HG03159 (cell line): ENCODE data around the gene WFDC12.

Source experiments
- ATAC-seq: cut with Tn5 transposase; IDR thresholded peaks from one replicate; pipeline ENCODE4 v1.9.1; 2021; ENCODE audit warnings: mild to moderate bottlenecking, moderate library complexity; ENCODE audit not compliant: unreplicated experiment

WFDC12 gene

DNA sequence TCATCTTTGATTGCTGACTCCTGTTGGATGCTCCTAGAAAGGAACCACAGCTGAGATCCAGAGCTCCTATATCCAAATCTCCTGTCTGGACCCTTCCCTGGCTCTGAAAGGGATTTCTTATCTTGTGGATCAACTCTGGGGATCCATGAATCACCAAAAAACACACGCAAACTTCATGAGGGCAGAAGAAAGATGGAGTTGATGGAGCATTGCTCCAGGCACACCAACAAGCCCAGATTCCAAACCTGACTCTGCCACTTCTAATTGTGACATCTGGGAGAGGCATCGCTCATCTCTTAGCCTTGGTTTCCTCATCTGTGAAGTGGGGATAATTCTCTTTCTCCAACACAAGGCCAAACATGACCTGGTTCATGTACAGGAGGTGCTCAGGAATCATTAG, 30.1 kb downstream of the WFDC12 start:
- no peak for ATAC-seq

DNA sequence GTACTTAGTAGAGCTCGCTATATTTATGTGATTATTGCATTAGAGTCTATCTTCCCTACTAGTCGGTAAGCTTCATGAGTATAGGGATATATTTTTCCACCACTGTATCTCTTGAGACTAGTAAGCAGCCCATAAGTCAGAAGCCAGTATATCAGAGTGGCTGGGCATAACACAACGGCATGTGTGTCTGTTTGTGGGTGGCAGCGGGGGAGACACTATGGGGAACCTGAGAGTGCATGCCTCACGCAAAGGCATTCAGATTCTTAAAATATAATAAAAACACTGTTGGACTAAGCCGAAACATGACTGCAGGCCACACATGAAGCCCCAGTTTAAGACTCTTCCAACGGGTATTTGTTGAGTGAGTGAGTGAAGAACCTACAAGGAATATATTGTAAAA, 31.4 kb downstream of the WFDC12 start:
- ATAC-seq, result no peak

DNA sequence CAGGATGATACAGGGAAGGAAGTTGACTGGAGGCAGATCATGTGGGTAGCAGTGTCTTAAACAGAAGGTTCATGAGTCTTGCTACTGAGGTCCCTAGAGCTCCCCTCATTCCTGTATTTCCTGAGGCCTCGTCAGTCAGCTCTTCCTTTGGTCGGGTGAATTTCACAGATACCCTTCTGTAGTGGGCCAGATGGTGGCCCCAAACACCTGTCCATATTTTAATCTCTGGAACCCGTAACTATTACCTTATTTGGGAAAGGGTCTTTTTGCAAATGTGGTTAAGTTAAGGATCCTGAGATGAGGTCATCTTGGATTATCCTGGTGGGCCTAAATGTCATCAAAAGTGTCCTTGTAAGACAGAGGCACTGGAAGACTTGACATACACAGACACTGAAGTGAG, 32.9 kb downstream of the WFDC12 start:
- no peak for ATAC-seq

DNA sequence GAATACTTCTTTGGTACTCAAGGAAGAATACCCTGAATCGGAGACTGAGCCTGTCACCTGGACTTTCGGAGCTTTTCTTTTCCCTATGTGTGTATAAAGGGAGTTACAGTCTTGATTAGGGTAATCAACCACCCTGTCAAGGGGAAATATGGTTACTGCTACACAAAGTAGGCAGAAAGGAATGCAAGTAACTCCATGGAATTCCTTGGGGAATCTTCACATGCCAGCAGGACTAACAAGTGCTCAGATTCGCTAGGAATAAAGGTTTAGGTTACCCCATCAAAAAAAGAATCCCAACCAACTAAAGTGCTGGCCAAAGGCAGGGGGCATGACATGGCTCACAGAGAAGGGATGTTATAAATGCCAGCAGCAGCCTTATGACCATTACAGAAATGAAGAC, 33.8 kb downstream of the WFDC12 start:
- no peak for ATAC-seq

DNA sequence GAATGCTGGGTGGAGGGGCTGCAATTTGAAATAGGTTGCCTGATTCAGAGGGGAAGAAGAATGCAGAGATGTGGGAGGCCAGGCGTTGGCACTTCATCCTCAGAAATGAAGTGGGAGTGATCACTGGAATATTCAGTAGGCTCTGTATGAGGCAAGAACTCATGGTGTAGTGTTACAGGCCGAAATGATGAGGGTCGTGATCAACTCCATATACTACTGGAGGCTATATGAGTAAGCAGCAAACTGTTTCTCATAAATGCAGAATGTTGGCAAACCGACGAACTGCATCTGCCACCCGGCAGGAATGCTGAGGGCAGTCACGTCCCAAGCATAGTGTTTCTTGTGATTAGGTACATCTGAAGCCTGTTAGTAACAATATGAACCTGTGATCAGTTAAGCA, 36.0 kb downstream of the WFDC12 start:
- no peak for ATAC-seq

DNA sequence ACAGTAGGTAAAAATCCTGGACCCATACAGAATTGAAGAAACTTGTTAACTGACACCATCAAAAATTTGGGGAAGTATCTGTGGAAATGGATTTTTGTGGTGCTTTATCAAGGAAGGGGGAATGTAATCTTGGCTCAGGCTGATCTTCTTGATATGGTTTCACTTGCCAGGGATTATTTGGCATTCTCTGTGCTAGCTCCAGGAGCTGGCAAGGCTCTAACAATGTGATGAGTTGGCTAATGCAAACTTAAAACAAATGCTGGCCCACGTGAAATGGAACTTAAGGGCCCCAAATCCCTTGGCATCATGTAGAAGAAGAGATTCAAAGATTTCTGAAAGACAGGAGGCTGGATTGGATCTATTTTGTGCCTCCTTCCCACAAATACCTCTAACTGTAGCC, 36.5 kb downstream of the WFDC12 start:
- no peak for ATAC-seq

DNA sequence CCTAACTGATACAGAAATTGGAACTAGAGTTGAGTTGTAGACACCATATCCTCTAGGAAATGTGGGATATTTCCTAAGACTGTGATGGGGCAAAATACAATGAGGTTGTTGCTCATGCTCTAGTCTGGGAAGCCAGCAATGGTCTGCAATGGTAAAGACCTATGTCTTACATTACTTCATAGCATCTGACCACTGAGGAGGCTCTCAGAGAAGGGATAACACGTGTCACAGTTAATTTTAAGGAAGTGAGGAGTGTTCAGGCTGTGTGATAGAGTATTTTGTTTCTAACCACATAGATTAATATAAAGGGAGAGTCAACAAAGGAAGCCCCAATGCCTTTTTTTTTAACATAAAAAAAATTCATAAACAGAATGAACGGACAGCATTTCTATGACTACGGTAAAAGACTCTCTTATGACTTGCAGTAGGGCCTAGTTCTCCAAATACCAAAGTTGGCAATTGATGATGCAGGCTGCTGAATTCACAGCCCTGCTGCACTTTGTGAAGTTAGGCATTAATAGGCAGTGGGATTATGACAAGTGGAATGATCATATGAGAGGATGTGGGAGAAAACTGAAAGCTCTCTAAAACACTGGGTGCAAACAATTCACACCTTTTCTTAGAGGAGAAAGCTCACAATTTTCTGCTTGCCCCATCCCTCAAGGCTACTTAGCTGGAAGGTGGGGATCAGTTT, 37.0 kb downstream of the WFDC12 start:
- no peak for ATAC-seq

DNA sequence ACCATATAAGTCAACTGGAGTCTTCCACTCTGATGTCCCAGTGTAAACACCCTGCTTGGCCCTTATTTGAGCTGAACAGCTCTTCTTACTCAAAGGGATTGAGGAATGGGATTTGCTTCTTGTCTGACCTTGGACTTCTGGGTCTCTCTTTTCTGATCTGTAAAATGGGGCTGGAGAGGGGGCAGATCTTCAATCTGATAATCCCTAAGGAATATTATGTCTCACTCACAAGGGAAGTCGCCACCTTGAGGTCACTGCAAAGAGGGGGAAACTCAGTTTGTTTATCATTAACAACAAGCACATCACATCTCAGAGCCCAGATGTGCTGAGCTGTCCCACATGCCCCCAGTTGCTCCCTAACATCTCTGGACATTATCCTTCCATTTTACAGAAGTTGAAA, 38.4 kb downstream of the WFDC12 start:
- no peak for ATAC-seq

DNA sequence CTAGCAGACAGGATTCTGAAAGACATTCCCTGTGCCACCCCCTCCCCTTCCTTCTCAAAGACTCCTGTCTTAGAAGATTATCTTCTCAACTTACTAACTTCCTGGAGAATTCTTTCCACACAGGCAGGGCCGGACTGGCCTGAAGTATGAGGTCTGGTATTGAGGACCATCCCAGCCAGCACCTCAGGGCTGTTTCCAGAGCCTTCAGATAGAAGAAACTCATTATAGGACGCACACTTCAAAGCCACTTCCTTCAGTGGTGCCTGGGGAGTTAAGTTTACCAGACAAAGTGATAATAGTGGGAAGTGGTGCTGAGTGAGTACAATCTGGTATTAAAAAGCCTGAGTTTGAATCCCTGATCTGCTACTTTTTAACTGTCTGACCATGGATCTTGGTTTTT, 39.0 kb downstream of the WFDC12 start:
- no peak for ATAC-seq

DNA sequence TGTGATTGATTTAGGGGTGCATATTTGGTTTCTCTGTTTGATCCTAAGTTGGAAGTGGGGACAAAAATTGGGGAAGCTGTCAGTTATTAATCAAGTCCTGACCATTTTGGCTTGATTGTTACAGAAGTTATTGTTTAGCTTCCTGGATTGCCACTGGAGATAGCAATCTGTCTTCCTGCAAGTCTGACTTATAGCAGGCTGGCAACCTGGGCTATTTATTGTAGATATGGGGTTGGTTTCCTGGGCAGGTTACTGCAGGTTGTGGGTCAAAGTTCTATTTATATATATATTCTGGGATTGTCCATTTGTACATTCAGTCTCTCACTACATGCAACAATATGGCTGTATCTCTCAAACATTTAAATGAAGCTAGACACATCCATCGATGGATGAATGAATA, 41.1 kb downstream of the WFDC12 start:
- ATAC-seq, result no peak

DNA sequence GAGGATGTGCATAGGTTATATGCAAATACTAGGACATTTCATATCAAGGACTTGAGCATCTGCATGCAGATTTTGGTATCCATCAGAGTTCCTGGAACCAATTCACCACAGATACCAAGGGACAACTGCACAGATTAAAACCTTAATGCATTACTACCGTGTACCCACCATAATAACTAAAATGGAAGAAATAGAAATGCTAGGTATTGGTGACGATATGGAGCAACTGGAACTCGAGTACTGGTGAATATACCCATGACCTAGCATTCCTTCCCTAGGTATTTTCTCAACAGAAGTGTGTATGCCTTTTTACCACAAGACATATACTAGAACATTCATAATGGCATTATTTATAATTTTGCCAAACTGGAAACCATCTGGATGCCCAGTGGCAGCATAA, 41.8 kb downstream of the WFDC12 start:
- no peak for ATAC-seq

DNA sequence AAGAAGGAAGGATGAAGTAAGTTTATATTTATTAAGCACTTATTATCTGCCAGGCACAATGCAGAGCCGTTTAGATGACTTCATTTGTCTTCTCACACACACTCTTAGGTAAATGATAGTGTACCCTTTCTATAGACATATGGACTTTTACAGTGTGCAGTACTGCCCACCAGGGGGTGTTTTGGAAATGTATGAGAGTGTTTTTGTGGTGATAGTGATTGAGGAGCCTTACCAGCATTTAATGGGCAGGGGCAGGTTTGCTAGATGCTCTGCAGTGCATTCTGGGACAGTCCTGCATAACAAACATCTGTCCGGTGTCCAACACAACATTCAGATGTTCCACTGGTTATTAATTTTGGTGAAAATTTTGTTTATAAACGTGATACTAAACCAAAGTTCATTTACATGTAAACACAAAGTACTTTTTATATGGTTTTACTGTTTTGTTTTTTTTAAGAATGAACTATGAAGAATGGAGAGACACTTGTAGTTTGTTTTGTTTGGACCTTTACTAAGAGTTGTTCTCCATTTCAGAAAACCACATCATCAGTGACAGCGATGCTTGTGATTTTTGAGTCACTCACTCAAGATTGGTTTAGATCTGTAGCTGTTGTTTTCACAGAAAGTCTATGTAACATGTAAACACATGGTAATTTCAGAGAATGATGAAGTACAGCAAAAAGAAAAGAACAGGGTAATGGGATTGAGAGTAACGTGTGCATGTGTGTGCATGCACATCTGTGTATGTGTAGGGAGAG, 43.2 kb downstream of the WFDC12 start:
- no peak for ATAC-seq

DNA sequence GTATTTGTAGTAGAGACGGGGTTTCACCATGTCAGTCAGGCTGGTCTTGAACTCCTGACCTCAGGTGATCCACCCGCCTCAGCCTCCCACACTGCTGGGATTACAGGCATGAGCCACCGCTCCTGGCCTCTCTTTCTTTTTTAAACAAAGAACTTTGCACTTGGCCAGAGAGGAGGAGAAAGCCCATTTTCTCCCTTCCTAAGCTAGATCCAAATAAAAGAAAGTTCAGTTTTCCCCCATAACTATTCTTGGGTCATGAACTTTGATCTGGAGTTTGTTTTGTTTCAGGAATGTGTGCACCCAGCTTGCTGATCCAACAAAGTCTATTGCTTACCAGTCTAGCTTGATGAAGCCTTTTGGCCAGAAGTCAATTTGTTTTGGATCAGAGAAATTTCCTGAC, 46.7 kb downstream of the WFDC12 start:
- ATAC-seq, result no peak
